Measurements from ENCODE around the gene NPEPL1.

Gene NPEPL1

DNA sequence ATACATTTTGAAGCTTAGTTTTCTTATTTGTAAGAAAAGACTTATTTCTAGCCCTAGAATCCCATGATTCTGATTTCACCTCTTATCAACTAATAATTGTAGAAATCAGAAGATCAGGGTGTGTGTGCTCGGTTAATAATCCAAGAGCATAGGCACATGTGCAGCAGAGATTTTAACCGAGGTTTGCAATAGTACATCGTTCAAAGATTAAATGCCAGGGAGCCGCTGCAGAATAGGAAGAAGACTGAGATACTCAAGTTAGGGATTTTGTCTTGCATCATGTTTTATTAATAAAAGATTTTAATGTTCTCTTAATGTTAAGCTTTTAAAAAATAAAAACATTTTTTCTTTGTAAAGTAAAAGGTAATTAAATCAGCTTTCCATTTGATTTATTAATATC, 34.6 kb upstream of the NPEPL1 start:
- POLR2A ChIA-PET: no interaction called here
- CTCF ChIA-PET: interaction anchor here (1.6 kb wide), 1 partner anchor 36 kb away, joined by 5 read pairs; no protein-coding TSS in a partner anchor
- DNase-seq (ENCODE audit: extremely low spot score): no peak
- TF ChIP-seq, protein P1, sequence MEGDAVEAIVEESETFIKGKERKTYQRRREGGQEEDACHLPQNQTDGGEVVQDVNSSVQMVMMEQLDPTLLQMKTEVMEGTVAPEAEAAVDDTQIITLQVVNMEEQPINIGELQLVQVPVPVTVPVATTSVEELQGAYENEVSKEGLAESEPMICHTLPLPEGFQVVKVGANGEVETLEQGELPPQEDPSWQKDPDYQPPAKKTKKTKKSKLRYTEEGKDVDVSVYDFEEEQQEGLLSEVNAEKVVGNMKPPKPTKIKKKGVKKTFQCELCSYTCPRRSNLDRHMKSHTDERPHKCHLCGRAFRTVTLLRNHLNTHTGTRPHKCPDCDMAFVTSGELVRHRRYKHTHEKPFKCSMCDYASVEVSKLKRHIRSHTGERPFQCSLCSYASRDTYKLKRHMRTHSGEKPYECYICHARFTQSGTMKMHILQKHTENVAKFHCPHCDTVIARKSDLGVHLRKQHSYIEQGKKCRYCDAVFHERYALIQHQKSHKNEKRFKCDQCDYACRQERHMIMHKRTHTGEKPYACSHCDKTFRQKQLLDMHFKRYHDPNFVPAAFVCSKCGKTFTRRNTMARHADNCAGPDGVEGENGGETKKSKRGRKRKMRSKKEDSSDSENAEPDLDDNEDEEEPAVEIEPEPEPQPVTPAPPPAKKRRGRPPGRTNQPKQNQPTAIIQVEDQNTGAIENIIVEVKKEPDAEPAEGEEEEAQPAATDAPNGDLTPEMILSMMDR (IDR thresholded peaks at IDR 0.05; ENCODE audit: control extremely low read depth, extremely low read depth, low read depth, missing control alignments): no peak

GRCh38 chr20:58658760-58659159, 33.8 kb upstream of the NPEPL1 start:
- CTCF ChIA-PET: interaction anchor here (0.6 to 3.0 kb wide), 4 partner anchors 8 to 229 kb away, joined by 3 to 15 read pairs (median 5); partner anchors contain the start of gene STX16
- POLR2A ChIA-PET: interaction anchor here (0.6 kb wide), 1 partner anchor 35 kb away, joined by 3 read pairs; no protein-coding TSS in a partner anchor
- TF ChIP-seq, protein P1 (IDR thresholded peaks at IDR 0.05; ENCODE audit: control extremely low read depth, extremely low read depth, low read depth, missing control alignments): no peak

DNA sequence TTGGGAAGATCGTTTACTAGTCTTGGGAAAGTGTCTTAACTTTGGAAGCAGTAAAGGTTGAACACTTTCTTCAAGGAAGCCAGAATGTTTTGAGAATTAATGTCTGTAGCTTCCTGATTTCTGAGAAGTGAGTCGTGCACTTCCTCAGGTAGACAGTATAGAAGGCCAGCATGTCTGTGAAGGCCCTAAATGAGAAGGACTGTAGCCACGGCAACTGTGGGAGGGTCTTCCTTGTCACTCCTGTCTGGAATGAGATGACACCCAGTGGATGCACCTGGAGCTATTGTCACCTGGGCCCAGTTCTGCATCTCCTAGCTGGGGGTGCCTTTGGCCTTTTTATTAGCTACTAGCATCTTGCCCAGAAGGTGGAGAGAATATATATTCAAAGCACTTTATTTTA, 32.8 kb upstream of the NPEPL1 start:
- no peak for DNase-seq (ENCODE audit: extremely low spot score)
- TF ChIP-seq, protein P1 (IDR thresholded peaks at IDR 0.05; ENCODE audit: control extremely low read depth, extremely low read depth, low read depth, missing control alignments): no peak
- POLR2A ChIA-PET: interaction anchor here (0.7 kb wide), 1 partner anchor 25 kb away, joined by 3 read pairs; no protein-coding TSS in a partner anchor
- CTCF ChIA-PET: interaction anchor here (0.8 to 3.0 kb wide), 5 partner anchors 9 to 33 kb away, joined by 3 to 15 read pairs (median 3); partner anchors contain the start of gene STX16

More at GRCh38 chr20:58658760-58659159, 33.8 kb upstream of the NPEPL1 start:
- DNase-seq (ENCODE audit: extremely low spot score): no peak

DNA sequence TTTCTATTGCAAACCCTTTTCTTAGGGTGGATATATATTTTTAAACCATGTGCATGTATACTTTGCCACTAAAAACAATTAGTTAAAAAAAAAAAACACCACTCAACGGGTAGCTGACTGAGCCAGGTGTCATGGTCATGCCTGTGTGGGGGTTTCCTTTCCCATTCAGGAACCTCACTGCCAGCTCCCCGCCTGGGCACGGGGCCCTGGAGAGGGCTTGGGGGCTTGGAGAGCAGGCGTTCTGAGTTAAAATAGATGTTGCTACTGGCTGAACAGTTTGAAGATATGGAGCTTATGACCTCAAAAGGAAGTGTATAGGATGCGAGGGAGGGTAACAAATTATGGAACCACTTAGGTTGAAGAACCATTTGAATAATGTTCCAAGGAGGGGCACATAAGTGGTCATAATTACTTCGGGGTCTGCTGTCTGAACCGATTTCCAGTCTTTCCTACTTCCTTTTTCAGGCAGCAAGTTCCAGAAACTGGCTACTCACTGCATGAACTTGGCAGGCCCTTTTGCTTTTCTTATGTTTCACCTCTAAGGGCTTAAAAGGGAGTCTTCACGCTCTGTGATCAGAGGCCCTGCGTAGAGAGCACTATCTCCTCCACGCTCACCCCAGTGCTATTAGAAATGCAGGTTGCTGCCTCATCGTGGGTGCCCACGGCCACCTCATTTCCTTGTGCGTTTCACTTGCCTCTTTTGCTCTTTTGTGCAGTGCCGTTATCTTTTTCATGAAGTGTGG, 31.6 kb upstream of the NPEPL1 start:
- DNase-seq (ENCODE audit: extremely low spot score): no peak
- POLR2A ChIA-PET: no interaction called here
- CTCF ChIA-PET: interaction anchor here (1.1 to 3.0 kb wide), 2 partner anchors 10 to 16 kb away, joined by 3 to 15 read pairs; partner anchors contain the start of gene STX16
- TF ChIP-seq, protein P1 (IDR thresholded peaks at IDR 0.05; ENCODE audit: control extremely low read depth, extremely low read depth, low read depth, missing control alignments): no peak

GRCh38 chr20:58661598-58662473, 30.8 kb upstream of the NPEPL1 start:
- TF ChIP-seq, protein P1 (IDR thresholded peaks at IDR 0.05; ENCODE audit: control extremely low read depth, extremely low read depth, low read depth, missing control alignments): no peak
- DNase-seq (ENCODE audit: extremely low spot score): no peak
- ChIA-PET CTCF (interaction anchor here (1.2 to 3.0 kb wide), 2 partner anchors 11 kb away, joined by 3 to 15 read pairs; partner anchors contain the start of gene STX16), POLR2A (no interaction called here)

DNA sequence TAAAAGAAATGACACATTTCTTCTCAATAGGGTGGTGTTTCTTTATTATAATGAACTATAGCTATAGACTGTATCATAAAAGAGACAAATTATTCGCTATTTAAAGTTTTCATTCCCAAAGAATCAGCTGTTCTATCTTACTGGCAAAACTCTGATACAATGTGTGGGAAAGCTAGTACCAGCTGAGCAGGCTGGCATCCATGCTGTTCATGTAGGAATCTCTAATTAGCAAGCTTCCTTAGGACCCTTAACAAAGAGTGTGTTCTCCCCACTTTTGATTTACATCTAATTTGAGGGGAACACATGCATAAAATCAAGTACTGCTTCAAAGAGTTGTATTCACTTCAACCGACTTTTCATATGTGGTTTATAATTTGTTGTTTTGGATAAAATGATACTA, 28.3 kb upstream of the NPEPL1 start:
- DNase-seq (ENCODE audit: extremely low spot score): no peak
- ChIA-PET CTCF (interaction anchor here (0.8 to 2.0 kb wide), 5 partner anchors 8 to 17 kb away, joined by 3 to 6 read pairs (median 3); no protein-coding TSS in a partner anchor), POLR2A (no interaction called here)
- TF ChIP-seq, protein P1 (IDR thresholded peaks at IDR 0.05; ENCODE audit: control extremely low read depth, extremely low read depth, low read depth, missing control alignments): no peak

Data from GM10248 (cell line).